ENCODE results near the gene SPDYE4.

DNA sequence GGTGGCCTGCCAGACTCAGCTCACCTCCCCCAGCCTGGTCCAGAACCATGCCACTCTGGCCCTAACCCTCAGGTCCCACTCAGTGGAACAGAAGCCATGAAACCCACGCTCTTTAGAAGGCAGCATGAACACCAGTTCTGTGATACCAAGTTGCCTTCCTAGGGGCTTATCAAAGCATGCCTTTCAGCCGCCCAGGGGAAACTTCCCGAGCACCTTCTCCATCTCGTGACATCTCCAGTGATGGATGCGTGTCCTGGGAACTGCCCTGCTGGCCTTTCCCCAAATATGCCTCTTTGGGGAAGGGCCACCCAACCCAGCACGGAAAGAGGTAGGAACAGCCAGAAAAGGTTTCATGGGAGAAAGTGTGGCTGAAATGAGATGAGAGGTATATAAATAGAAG is 22.0 kb downstream of the SPDYE4 start:
- TF ChIP-seq, protein P1, sequence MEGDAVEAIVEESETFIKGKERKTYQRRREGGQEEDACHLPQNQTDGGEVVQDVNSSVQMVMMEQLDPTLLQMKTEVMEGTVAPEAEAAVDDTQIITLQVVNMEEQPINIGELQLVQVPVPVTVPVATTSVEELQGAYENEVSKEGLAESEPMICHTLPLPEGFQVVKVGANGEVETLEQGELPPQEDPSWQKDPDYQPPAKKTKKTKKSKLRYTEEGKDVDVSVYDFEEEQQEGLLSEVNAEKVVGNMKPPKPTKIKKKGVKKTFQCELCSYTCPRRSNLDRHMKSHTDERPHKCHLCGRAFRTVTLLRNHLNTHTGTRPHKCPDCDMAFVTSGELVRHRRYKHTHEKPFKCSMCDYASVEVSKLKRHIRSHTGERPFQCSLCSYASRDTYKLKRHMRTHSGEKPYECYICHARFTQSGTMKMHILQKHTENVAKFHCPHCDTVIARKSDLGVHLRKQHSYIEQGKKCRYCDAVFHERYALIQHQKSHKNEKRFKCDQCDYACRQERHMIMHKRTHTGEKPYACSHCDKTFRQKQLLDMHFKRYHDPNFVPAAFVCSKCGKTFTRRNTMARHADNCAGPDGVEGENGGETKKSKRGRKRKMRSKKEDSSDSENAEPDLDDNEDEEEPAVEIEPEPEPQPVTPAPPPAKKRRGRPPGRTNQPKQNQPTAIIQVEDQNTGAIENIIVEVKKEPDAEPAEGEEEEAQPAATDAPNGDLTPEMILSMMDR (conservative IDR thresholded peaks at IDR 0.05; ENCODE audit: low read depth, low read length): no peak
- no peak for TF ChIP-seq EZH2 (IDR thresholded peaks at IDR 0.05; ENCODE audit: low read length, unreplicated experiment)
